ENCODE results near the gene COL11A1.

COL11A1 gene

GRCh38 chr1:102857251-102857650, 251.1 kb downstream of the COL11A1 start:
- Histone ChIP-seq H3K9me3 (ENCODE audit: insufficient read depth, low read length) (no peaks in the 10 kb centered on the region), H3K4me2 (ENCODE audit: low read length) (no peak overlapping the region), H4K20me1 (ENCODE audit: insufficient read depth, low read length) (no peaks in the 10 kb centered on the region), H3K9ac (ENCODE audit: low read length) (no peak overlapping the region), H2AFZ (ENCODE audit: low read depth, low read length) (no peak overlapping the region), H3K27ac (ENCODE audit: low read length) (no peak overlapping the region), H3K4me1 (ENCODE audit: low read length) (no peaks in the 10 kb centered on the region), H3K36me3 (replicated peaks; ENCODE audit: low read depth, low read length) (no peaks in the 10 kb centered on the region), H3K79me2 (ENCODE audit: low read length) (no peaks in the 10 kb centered on the region), H3K4me3 (ENCODE audit: low read length) (no peak overlapping the region), H3K27me3 (ENCODE audit: low read depth, low read length) (no peaks in the 10 kb centered on the region)
- no peak for TF ChIP-seq CTCF (IDR thresholded peaks at IDR 0.05; ENCODE audit: low read depth, low read length)
- no peak for TF ChIP-seq EZH2phosphoT487 (IDR thresholded peaks at IDR 0.05; ENCODE audit: low read depth)

DNA sequence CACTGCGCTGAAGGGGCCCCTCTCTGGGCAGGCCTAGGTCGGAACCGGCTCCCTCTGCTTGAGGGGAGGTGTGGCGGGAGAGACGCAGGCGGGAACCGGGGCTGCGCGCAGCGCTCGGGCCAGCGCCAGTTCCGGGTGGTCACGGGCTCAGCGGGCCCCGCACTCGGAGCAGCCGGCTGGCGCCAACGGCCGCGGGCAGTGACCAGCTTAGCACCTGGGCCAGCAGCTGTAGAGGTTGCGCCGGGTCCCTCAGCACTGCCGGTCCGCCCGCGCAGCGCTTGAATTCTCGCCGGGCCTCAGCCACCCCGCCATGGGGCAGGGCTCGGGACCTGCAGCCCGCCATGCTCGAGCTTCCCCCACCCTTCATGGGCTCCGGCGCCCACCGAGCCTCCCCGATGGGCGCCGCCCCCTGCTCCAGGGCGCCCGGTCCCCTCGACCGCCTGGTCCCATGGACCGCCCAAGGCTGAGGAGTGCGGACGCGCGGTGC, 254.6 kb downstream of the COL11A1 start:
- H3K9ac ChIP-seq (ENCODE audit: low read length): no peak overlapping the region
- H3K4me2 ChIP-seq (ENCODE audit: low read length): no peak overlapping the region
- H2AFZ ChIP-seq (ENCODE audit: low read depth, low read length): no peak overlapping the region
- H3K79me2 ChIP-seq (ENCODE audit: low read length): no peaks in the 10 kb centered on the region
- no peaks in the 10 kb centered on the region for H3K36me3 ChIP-seq (replicated peaks; ENCODE audit: low read depth, low read length)
- no peak overlapping the region for H3K27ac ChIP-seq (ENCODE audit: low read length)
- no peaks in the 10 kb centered on the region for H3K4me1 ChIP-seq (ENCODE audit: low read length)
- H3K9me3 ChIP-seq (ENCODE audit: insufficient read depth, low read length): no peaks in the 10 kb centered on the region
- TF ChIP-seq EZH2phosphoT487 (IDR thresholded peaks at IDR 0.05; ENCODE audit: low read depth) (no peak), CTCF (IDR thresholded peaks at IDR 0.05; ENCODE audit: low read depth, low read length) (no peak)
- H3K27me3 ChIP-seq (ENCODE audit: low read depth, low read length): no peaks in the 10 kb centered on the region
- H4K20me1 ChIP-seq (ENCODE audit: insufficient read depth, low read length): no peaks in the 10 kb centered on the region
- H3K4me3 ChIP-seq (ENCODE audit: low read length): no peak overlapping the region

DNA sequence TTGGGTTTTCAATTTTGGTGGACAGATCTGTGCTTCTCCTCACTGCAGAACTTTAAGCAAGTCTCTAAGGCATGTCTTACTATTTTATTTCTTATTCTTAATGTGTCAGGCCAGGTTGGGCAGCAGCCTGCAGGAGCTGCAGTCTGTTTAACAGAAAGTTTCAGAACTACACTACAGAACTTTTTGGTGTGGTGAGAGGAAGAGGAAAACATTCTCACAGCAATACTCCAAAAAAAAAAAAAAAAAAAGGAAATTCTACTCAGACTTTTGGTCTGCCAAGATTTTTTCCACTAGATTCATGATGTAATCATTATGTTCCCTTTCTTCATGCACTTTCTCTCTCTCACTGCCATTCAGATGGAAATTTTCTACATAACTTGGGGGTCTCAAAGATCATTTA, 255.2 kb downstream of the COL11A1 start:
- no peaks in the 10 kb centered on the region for H4K20me1 ChIP-seq (ENCODE audit: insufficient read depth, low read length)
- TF ChIP-seq EZH2phosphoT487 (IDR thresholded peaks at IDR 0.05; ENCODE audit: low read depth): no peak
- TF ChIP-seq CTCF (IDR thresholded peaks at IDR 0.05; ENCODE audit: low read depth, low read length): no peak
- no peaks in the 10 kb centered on the region for H3K36me3 ChIP-seq (replicated peaks; ENCODE audit: low read depth, low read length)
- H3K9me3 ChIP-seq (ENCODE audit: insufficient read depth, low read length): no peaks in the 10 kb centered on the region
- H3K79me2 ChIP-seq (ENCODE audit: low read length): no peaks in the 10 kb centered on the region
- no peak overlapping the region for H3K27ac ChIP-seq (ENCODE audit: low read length)
- no peaks in the 10 kb centered on the region for H3K27me3 ChIP-seq (ENCODE audit: low read depth, low read length)
- no peak overlapping the region for H3K4me2 ChIP-seq (ENCODE audit: low read length)
- no peaks in the 10 kb centered on the region for H3K4me1 ChIP-seq (ENCODE audit: low read length)
- no peak overlapping the region for H2AFZ ChIP-seq (ENCODE audit: low read depth, low read length)
- H3K9ac ChIP-seq (ENCODE audit: low read length): no peak overlapping the region
- no peak overlapping the region for H3K4me3 ChIP-seq (ENCODE audit: low read length)

GRCh38 chr1:102852613-102853012, 255.7 kb downstream of the COL11A1 start:
- H3K4me2 ChIP-seq (ENCODE audit: low read length): no peak overlapping the region
- no peaks in the 10 kb centered on the region for H3K27me3 ChIP-seq (ENCODE audit: low read depth, low read length)
- H3K79me2 ChIP-seq (ENCODE audit: low read length): no peaks in the 10 kb centered on the region
- no peak overlapping the region for H3K27ac ChIP-seq (ENCODE audit: low read length)
- H3K36me3 ChIP-seq (replicated peaks; ENCODE audit: low read depth, low read length): no peaks in the 10 kb centered on the region
- TF ChIP-seq CTCF (IDR thresholded peaks at IDR 0.05; ENCODE audit: low read depth, low read length) (no peak), EZH2phosphoT487 (IDR thresholded peaks at IDR 0.05; ENCODE audit: low read depth) (no peak)
- H4K20me1 ChIP-seq (ENCODE audit: insufficient read depth, low read length): no peaks in the 10 kb centered on the region
- no peaks in the 10 kb centered on the region for H3K9me3 ChIP-seq (ENCODE audit: insufficient read depth, low read length)
- H2AFZ ChIP-seq (ENCODE audit: low read depth, low read length): no peak overlapping the region
- no peak overlapping the region for H3K4me3 ChIP-seq (ENCODE audit: low read length)
- H3K9ac ChIP-seq (ENCODE audit: low read length): no peak overlapping the region
- H3K4me1 ChIP-seq (ENCODE audit: low read length): no peaks in the 10 kb centered on the region
